IPS DF 4.7 (cell line): Measurements from ENCODE around the gene CCDC134.

ENCODE experiments used
- DNase-seq: peaks from one replicate; pipeline ENCODE4 v3.0.0-alpha.2; 2013; ENCODE audit warnings: low spot score; ENCODE audit errors: extremely low read depth

The CCDC134 gene

DNA sequence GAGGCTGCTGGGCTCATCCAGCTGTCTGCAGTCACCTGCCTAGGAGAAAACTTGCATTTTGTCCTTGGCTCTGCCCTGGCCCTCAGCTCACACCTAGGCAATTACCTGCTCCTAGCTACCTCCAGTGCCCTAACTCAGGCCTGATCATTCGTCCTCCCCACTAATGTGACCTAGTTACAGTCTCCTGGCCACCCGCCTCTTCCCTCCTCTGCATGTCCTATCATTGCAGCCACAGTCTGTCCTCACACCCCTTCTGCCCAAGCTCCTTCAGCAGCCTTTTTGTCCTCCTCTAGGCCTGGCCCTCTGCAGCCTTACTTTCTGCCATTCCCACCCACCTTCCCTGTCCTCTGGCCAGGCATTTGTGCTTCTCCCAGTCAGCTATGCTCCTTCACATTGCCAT, 17.7 kb upstream of the CCDC134 start:
- no peak for DNase-seq

DNA sequence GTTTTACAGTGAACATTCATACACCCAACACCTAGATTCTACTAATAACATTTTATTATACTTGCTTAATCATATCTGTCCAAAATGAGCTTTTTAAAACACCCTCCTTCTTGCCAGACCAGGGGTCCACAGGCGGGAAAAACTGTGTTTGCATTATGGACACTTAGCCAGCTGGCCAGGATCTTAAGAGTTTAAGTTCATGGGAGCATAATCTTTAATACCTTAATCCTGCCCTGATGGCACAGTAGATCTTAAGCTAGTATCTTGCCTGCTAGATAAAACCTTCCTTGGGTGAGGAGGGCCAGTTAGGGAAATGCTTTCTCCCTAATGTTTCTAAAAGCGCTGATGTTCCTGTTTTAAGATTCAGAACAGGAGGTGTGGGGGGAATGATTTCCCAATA, 13.1 kb upstream of the CCDC134 start:
- DNase-seq = no peak

DNA sequence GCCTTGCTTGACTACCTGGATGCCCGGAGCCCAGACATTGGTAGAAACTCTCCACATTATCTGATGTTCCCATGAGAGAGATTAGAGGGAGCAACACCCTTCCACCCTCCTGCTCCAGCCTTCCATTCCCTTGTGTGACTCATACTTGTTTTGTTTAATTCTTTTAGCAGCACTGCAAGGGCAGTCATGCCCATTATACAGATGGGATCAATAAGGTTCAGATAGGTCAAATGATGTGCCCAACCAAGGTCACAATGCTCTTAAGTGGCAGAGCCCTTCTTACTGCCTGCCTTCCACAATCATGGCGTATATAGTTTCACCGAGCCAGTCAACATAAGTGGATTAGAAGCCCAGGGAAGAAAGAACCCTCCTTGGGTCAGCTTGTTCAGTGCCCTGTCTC, 6.6 kb upstream of the CCDC134 start:
- no peak for DNase-seq

DNA sequence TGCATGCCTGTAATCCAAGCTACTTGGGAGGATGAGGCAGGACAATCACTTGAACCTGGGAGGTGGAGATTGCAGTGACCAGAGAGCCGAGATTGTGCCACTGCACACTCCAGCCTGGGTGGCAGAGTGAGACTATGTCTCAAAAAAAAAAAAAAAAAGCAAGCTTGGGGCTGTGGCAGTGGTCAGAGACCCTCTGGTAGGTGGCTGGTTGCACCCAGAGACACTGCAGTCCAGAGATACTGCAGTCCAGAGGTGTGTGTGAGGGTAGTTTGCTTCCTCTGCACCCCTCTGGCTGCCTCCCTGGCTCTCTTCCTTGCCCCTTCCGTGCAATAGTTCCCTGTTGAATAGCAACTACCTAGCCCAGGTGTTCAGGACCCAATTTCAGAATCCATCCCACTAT, 1.7 kb upstream of the CCDC134 start:
- DNase-seq = no peak

DNA sequence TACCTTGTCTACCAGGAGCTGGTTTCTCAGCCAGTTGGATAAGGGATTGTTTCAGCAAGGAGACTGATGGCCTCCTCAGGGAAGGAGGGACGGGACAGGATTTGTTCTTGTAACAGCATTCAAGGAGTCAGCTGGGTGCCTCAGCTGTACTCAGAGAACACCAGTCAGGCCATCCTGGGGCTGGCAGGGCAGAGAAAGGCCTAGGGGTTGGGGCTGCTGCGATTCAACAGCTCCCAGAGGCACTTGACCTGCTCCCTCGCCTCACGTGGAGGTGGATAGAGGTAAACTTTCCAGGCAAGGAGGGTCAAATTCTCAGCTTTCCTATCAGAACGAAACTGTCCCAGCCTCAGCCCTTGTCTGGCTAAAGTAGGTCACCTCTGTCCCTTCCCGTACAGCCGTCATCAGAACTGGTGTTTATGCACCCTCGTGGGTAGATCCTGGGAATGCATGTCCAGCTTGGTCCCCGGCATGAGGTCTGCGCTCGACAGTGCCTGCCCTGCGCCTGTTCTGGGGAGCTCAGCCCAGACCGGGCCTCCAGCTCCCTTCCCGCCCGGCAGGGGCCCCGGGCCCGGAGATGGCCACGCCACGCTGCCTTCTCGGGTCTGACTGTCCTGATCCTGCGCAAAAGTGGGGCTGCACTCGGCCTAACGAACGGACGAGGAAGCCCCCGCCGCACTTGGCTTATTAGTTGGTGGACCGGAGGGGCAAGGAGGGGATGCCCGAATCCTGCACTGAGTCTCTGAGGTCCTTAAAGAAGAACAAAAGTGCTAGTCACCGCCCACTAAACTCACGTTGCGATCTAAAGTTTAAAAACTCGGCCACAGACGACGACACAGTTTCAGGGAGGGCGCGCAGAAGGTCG, 762 bp upstream of the CCDC134 start:
- no peak for DNase-seq

DNA sequence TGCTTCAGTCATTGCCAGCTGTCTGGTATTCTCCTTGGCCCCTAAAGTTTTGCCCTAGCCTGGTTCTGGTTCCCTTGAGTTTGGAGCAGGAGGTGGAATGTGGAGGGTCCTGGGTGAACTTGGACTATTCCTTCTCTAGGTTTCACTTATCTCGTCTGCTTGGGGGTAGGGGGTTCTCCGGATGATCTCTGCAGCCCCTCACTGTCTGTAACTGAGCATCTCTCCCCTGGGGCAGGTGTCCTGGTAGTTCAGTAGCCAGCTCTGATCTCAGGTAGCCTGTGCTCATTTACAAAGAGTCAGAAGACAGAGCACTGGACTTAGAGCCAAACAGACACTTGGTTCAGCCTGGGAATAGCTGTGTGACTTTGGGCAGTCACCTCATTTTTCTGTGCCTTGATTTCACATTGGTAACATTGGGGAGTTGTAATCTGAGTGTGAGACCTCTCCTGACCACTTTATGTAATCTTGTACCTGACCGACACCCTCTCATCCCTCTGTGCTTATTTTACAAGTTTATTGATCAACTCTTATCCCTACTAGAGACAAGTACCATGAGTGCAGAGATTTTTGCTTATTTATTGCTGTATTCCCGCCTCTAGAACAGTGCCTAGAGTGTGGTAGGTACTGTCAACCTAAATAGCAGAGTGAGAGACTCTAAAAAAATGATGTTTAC, 804 bp downstream of the CCDC134 start:
- no peak for DNase-seq

DNA sequence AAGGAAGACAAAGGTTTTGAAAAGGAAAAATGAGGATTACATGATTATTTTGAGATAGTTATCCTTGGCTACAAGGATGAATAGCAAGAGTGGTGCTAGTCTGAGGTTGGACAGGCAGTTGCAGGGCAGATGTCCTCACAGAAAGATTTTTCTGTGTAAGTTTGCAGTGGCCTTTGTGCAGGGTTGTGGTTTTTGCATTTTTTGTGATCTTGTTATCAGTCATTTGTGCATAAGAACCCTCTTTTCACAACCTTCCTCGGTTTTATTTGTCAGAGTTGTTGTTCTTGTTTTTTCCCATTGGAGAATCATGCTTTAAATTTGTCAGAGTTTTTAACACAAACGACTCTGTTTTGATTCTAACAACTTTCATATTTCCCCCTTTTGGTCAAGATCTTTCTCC, 1.4 kb downstream of the CCDC134 start:
- no peak for DNase-seq

DNA sequence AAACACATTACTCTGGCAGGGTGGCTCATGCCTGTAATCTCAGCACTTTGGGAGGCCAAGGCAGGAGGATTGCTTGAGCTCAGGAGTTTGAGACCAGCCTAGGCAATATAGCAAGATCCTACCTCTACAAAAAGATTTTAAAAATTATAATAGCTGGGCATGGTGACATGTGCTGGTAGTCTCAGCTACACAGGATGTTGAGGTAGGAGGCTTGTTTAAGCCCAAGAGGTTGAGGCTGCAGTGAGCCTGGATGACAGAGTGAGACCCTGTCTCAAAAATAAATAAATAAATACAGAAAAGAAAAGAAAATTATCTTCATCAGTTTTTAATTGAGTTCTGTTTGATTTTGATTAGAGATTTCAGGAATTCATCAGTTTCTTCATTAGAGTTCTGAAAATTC, 5.2 kb downstream of the CCDC134 start:
- no peak for DNase-seq

DNA sequence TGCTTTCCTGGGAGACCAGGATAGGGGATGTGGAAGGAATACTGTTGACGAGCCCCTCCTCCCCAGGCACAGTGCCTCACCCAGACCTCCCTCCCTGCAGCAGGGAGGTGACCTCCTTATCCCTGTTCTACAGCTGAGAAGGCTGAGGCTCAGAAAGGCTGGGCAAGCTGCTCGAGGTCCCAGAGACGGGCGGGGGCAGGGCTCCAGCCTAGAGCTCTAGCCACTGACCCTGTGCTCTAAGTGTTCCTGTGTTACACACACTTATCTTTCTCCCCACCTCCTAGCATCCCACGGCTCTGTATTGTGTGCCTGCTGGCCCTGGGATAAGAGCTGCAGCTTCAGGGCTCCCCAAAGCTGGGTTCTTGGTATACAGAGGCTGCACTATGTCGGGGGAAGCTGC, 7.9 kb downstream of the CCDC134 start:
- no peak for DNase-seq

DNA sequence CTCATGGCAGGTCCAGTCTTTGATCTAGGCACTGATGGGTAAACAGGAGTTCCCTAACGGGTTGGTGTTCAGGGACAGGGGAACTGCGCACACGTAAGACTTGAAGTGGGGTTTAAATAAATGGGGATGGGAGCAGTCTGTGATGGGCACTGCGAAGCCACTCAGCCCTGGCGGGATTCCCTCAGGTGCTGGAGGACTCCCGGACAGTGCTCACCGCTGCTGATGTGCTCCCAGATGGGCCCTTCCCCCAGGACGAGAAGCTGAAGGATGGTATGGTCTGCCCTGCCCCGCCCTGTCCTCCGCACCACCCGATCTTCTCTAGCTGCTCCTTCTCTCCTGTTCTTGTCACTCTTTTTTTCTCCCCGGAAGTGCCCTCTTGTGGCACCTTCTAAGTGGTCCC, 9.5 kb downstream of the CCDC134 start:
- DNase-seq = no peak

DNA sequence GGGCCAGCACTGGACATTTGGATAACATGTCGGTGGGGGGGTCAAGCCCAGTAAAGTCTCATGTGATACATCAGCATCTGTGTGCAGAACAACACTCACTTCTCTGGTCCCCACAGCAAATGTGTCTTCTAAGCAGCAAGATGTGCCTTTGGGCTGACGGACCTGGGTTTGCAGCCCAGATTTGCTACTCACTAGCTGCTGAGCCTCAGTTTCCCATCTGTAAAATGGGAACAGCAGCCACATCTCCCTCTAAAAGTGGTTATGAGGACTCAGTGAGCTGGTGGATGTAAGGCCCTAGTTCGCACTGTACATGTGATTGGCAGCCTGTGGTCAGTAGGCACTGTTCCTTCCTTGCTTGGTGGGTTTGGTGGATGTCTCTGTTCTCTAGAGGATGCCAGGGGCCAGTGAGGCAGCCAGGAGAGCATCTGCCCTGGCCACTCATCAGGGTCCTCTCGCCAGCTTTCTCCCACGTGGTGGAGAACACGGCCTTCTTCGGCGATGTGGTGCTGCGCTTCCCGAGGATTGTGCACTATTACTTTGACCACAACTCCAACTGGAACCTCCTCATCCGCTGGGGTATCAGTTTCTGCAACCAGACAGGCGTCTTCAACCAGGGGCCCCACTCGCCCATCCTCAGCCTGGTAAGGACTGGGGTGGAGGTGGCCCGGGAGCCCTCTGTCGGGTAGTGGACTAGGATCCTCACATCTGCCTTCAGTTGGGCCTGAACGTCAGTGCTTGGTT, 12.5 kb downstream of the CCDC134 start:
- no peak for DNase-seq

DNA sequence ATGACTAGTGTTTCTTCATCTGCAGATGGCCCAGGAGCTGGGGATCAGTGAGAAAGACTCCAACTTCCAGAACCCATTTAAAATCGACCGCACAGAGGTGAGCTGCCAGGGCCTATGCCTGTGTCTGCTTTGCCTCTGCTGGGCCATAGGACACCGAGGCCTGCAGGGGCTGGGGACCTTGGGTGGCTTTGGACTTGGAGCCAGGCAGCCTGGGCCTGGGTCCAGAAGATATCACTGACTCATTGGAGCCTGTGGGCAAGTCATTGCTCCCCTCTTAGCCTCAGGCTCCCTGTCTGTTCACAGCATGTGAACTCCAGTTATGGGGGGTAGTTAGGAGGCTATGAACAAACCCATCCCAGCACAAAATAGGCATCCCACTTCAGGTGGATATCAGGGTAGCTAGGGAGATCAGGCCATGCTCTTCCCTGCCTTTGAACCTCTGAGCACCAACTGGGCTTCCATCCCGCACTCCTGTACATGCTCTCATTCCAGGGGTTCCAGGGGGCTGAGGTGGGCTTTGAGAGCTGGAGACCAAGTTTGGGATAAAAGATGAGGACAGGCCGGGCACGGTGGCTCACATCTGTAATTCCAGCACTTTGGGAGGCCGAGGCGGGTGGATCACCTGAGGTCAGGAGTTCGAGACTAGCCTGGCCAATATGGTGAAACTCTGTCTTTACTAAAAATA, 13.4 kb downstream of the CCDC134 start:
- DNase-seq = no peak

DNA sequence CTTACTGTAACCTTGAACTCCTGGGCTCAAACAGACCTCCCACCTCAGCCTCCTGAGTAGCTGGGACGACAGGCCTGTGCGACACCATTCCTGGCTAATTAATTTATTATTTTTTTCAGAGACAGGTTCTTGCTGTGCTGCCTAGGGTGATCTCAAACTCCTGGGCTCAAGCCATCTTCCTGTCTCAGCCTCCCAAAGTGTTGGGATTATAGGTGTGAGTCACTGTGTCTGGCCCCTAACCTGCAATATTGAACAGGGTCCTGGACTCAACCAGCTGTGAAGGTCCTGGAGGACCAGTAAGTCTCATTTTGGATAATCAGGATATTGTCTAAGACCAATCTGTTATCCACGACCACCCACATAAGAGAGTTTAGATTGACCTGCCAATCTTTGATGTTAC, 15.2 kb downstream of the CCDC134 start:
- DNase-seq = no peak

DNA sequence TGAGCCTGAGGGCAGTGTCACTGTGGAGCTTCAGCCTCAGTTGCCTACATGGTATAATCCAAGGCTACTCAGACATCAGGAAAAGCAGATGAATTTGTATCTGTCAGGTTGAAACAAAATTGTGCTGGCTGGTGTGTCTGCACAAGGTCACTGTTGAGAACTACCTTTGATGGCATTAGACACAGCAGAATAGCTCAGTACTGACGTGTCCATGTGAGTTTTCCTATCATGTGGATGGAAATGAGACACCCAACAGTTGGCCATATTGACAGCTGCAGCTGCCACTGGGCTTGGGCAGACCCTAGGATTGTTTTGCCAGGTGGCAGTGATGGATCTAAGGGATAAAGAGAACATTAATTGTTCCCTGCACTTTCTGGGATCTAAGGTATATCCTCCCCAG, 15.8 kb downstream of the CCDC134 start:
- no peak for DNase-seq

DNA sequence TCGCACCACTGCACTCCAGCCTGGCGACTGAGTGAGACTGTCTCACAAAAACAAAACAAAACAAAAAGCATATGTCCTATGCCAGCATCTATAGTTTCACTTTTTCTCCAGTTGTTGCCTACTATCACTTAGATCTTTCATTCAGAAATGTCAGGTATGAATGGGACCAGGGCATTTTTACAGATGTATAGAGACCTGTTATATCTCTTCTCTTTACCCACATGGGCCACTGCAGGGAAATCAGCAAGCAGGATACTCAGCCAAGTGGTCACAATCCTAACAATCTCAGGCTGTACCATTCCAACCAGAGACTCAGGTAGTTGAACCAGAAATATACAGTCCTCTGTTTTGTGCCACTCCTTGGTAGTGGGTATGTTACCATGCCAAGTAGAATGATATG, 16.4 kb downstream of the CCDC134 start:
- DNase-seq = no peak

DNA sequence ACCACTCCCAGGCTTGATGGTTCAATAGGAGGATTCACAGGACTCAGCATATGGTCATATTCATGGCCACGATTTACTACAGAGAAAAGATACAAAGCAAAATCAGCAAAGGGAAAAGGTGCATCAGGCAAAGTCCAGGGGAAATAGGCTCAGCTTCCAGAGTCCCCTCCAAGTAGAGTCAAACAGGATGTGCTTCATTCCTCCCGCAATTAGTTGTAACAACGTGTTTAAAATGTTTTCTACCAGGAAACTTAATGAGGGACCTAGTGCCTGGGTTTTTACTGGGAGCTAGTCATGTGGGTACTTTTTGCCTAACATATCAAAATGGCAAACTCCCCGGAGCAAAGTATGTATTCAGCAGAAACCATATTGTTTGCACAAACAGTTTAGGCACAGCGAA, 17.5 kb downstream of the CCDC134 start:
- no peak for DNase-seq

DNA sequence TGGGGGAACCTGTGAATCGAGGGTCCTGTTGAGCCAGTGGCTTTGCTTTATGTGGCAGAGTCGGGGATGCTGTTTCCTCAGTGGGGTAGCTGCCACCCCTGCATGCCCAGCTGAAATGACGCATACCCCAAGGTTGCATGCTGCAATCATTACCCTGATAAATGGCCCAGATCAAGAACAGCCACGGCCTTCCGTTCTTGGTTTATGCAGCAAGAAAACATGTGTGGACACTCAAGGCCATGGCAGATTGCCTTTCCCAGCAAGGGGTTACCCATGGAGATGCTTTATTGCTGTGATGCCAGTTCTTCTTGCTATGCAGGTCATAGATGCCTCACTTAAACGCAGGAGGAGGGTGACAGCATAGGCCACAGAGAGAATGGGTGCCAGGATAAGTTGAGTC, 18.1 kb downstream of the CCDC134 start:
- DNase-seq = no peak

DNA sequence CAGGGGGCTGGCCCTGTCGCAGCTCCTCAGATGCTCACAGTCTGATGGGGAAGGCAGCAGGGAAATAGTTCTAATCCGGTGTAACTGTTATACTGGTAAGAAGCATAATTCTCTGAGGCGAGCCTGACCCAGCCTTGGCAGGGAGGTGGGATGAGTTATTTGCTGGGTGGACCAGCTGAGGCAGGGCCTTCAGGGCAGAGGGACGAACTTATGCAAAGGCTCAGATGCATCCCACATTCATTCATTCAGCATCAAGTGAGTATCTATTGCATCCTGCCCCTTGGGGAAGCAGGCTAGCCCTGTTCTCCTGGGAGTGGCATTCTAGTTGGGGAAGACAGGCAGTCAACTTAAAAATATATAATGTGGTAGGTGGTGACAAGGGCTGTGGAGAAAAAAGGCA, 18.8 kb downstream of the CCDC134 start:
- DNase-seq = no peak

DNA sequence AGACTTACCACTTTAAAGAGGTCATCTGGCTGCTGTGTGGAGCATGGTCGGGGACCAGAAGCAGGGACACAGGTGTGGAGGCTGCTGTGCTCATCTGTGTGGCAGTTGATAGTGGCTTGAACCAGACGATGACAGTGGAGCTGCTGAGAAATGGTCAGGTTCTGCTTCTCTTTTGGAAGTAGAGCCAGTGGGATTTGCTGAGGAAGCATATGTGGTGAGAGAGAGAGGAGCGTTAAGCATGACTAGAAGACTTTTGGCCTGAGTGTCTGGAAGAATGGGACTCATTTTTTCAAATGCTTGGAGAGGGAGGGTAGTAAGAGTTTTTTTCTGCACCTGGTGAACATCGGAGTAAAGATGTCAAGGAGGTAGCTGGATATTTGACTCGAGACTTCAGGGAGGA, 20.0 kb downstream of the CCDC134 start:
- no peak for DNase-seq

DNA sequence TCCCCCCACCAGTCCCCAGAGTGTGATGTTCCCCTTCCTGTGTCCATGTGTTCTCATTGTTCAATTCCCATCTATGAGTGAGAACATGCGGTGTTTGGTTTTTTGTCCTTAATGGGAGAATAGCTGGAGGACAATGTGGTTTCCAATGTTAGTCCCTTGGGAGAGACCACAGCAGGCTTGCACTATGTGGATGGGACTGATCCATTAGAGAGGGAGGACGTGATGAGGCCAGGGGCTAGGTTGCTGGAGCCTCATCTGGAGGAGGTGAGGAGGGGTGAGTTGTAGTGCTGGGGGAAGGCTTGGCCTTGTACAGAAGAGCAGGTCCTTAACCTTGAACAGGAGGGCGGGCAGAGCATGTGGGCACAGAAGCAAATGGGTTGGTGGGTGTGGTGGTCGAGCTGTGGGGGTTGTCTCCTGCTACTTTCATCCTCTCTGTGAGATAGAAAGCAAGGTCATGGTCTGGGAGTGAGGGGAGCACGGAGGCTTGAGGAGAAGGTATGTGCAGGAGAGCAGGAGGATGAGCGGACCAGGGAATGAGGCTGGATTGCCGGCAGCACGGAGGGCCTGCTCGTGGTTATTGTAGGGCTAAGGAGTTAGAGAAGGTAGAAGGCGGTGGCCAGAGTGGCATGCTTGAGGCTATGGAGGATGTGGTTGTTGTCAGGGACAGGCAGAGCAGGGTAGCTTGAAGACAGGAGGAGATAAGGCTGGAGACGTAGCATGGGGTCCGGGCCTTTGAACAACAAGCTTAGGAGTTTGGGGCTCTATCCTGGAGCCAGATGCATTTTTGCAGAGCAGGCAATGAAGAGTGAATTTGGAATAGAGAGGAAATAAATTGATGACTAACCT, 21.2 kb downstream of the CCDC134 start:
- DNase-seq = no peak
